SK-N-SH (cell line): Measurements from ENCODE around the gene MAP3K6. TPM values are rescaled to one million over a fixed set of nuclear protein-coding genes. Genes with fewer than 3 reads are reported as not detected.

Source experiments
- CTCF ChIA-PET: fragments of 300-600, 350-600 bp; formaldehyde crosslinking; extraction: SDS; loops from one replicate; lab custom pipeline; 2021; lab: Yijun Ruan, JAX
- POLR2A ChIA-PET: fragments of 350-600 bp; sonication (Branson Sonifier 250); formaldehyde crosslinking; extraction: SDS; loops from one replicate; lab custom pipeline; 2020; ENCODE audit warnings: antibody characterized with exemption, inconsistent platforms; lab: Yijun Ruan, JAX
- DNase-seq: peaks from one replicate; pipeline ENCODE4 v3.0.0; 2012
- H2AFZ ChIP-seq: fragments of 200-600 bp; sonication (generic); 2 replicates; pipeline ENCODE4 v1.8.1; 2016; ENCODE audit warnings: antibody characterized with exemption, mild to moderate bottlenecking, low read depth
- H3F3A ChIP-seq: fragments of 200-600 bp; sonication (generic); replicated peaks from 2 replicates; pipeline ENCODE3; 2016; ENCODE audit warnings: antibody characterized with exemption, mild to moderate bottlenecking; ENCODE audit not compliant: insufficient read depth
- H3K27ac ChIP-seq, 2 experiments: fragments of 200-500 bp in 1 of 2; fragments of 200-600 bp in 1 of 2; sonication (Bioruptor generic) in 1 of 2; sonication (generic), shearing (Covaris generic) in 1 of 2; 2 replicates each; pipeline versions ENCODE4 v1.5.1 to v1.6.1; 2014 to 2016; ENCODE audit warnings: low read depth in 2 of 2, inconsistent platforms in 1 of 2, low read length in 1 of 2, mild to moderate bottlenecking in 1 of 2, mixed read lengths in 1 of 2
- H3K27me3 ChIP-seq: fragments of 200-600 bp; sonication (generic), shearing (Covaris generic); 2 replicates; pipeline ENCODE4 v1.6.1; 2016; ENCODE audit warnings: mixed run types; ENCODE audit not compliant: insufficient read depth
- H3K36me3 ChIP-seq, 2 experiments: fragments of 200-500 bp in 1 of 2; fragments of 200-600 bp in 1 of 2; sonication (Bioruptor generic) in 1 of 2; sonication (generic) in 1 of 2; replicated peaks in 1 of 2; 2 replicates each; pipeline versions ENCODE3 to v1.5.1; 2014 to 2016; ENCODE audit warnings: low read length in 1 of 2, mild to moderate bottlenecking in 1 of 2; ENCODE audit not compliant: insufficient read depth in 2 of 2, control insufficient read depth in 1 of 2
- H3K4me1 ChIP-seq, 2 experiments: fragments of 200-500 bp in 1 of 2; fragments of 200-600 bp in 1 of 2; sonication (Bioruptor generic) in 1 of 2; sonication (generic), shearing (Covaris generic) in 1 of 2; 2 replicates each; pipeline versions ENCODE4 v1.5.1 to v1.6.1; 2014 to 2016; ENCODE audit warnings: low read depth in 1 of 2, low read length in 1 of 2, mixed run types in 1 of 2; ENCODE audit not compliant: insufficient read depth in 2 of 2, control insufficient read depth in 1 of 2
- H3K4me2 ChIP-seq: fragments of 200-600 bp; sonication (generic), shearing (Covaris generic); 2 replicates; pipeline ENCODE4 v1.6.1; 2017; ENCODE audit warnings: mixed run types
- H3K4me3 ChIP-seq, 2 experiments: fragments of 200-500 bp in 1 of 2; fragments of 200-600 bp in 1 of 2; sonication (Bioruptor generic) in 1 of 2; sonication (generic), shearing (Covaris generic) in 1 of 2; 2 replicates each; pipeline versions ENCODE4 v1.5.1 to v1.8.1; 2014 to 2016; ENCODE audit warnings: low read depth in 2 of 2, inconsistent platforms in 1 of 2, low read length in 1 of 2, mild to moderate bottlenecking in 1 of 2, mixed read lengths in 1 of 2, moderate library complexity in 1 of 2
- H3K79me2 ChIP-seq: fragments of 200-600 bp; sonication (generic); 2 replicates; pipeline ENCODE4 v1.8.1; 2017; ENCODE audit warnings: mild to moderate bottlenecking; ENCODE audit not compliant: insufficient read depth
- H3K9ac ChIP-seq: fragments of 200-600 bp; sonication (generic); 2 replicates; pipeline ENCODE4 v1.6.1; 2017; ENCODE audit warnings: mixed run types
- H3K9me2 ChIP-seq: fragments of 200-600 bp; sonication (generic); 2 replicates; pipeline ENCODE4 v1.6.1; 2017; ENCODE audit warnings: mixed run types
- H3K9me3 ChIP-seq: fragments of 200-600 bp; sonication (generic); 2 replicates; pipeline ENCODE4 v1.6.1; 2017; ENCODE audit warnings: mixed run types, mild to moderate bottlenecking, moderate library complexity
- H4K20me1 ChIP-seq: fragments of 200-600 bp; sonication (generic); 2 replicates; pipeline ENCODE4 v1.6.1; 2017; ENCODE audit warnings: mild to moderate bottlenecking, mixed run types; ENCODE audit not compliant: insufficient read depth
- CTCF ChIP-seq: fragments of 200-600 bp; sonication (generic); IDR thresholded peaks from 2 replicates; pipeline ENCODE4 v1.6.1; 2017; ENCODE audit warnings: antibody characterized with exemption, mild to moderate bottlenecking, moderate library complexity
- ELF1 ChIP-seq: IDR thresholded peaks from 2 replicates; pipeline ENCODE4 v1.4.0; 2012
- EP300 ChIP-seq, 2 experiments: IDR thresholded peaks; 2 replicates each; pipeline versions ENCODE4 v1.4.0 to v1.6.1; 2012; ENCODE audit warnings: borderline replicate concordance in 1 of 2, low read depth in 1 of 2, low read length in 1 of 2
- FOXM1 ChIP-seq: IDR thresholded peaks from 2 replicates; pipeline ENCODE4 v1.4.0; 2012; ENCODE audit warnings: low read depth, mild to moderate bottlenecking
- GATA2 ChIP-seq: sonication (generic); formaldehyde crosslinking; IDR thresholded peaks from 2 replicates; pipeline ENCODE4 v1.5.0; 2020; ENCODE audit warnings: mild to moderate bottlenecking, missing genetic modification reagents
- JUND ChIP-seq: IDR thresholded peaks from 2 replicates; pipeline ENCODE4 v1.4.0; 2012
- MEF2A ChIP-seq: IDR thresholded peaks from 2 replicates; pipeline ENCODE4 v1.4.0; 2012; ENCODE audit warnings: low read depth, borderline replicate concordance
- MXI1 ChIP-seq: IDR thresholded peaks from 2 replicates; pipeline ENCODE4 v1.6.1; 2012; ENCODE audit warnings: mild to moderate bottlenecking, low read depth, low read length, improper control_type of control experiment
- NFIC ChIP-seq: IDR thresholded peaks from 2 replicates; pipeline ENCODE4 v1.4.0; 2012; ENCODE audit warnings: borderline replicate concordance
- RAD21 ChIP-seq: IDR thresholded peaks from 2 replicates; pipeline ENCODE4 v1.6.1; 2012; ENCODE audit warnings: mild to moderate bottlenecking, low read length
- RFX5 ChIP-seq: IDR thresholded peaks from 2 replicates; pipeline ENCODE4 v1.6.1; 2012; ENCODE audit warnings: mild to moderate bottlenecking, improper control_type of control experiment, low read length
- SIN3A ChIP-seq: IDR thresholded peaks from 2 replicates; pipeline ENCODE4 v1.6.1; 2012; ENCODE audit warnings: low read depth, mild to moderate bottlenecking, low read length, moderate library complexity, borderline replicate concordance
- SMC3 ChIP-seq: IDR thresholded peaks from 2 replicates; pipeline ENCODE4 v1.6.1; 2012; ENCODE audit warnings: low read depth, low read length, improper control_type of control experiment
- WGBS: methylation state at CpG from one replicate; pipeline ENCODE4 v1.1.6; 2017; ENCODE audit warnings: low lambda C conversion rate; 5-methylcytosine and 5-hydroxymethylcytosine counted together
- polyA plus RNA-seq, 3 experiments: library from polyadenylated mRNA; depleted of rRNA; stranded (reverse); fragments of >200 nt; gene quantifications; 2 replicates each; pipeline ENCODE4 v1.2.3, GENCODE V29; 2012
- TF ChIP-seq, protein P1 (sequence below): fragments of 150-350 bp; IDR thresholded peaks from 2 replicates; pipeline ENCODE4 v1.6.1; 2016; ENCODE audit warnings: mild to moderate bottlenecking, low read depth, low read length

MAP3K6 gene
- polyA plus RNA-seq, 1 of the 3 experiments (the other 2 are of a cell fraction): 17.3 TPM

- Histone ChIP-seq H3K27me3 (no peaks in the 10 kb centered on the region), H3K27ac (no peak overlapping the region), H3K79me2 (no peaks in the 10 kb centered on the region), H3K4me2 (no peak overlapping the region), H3K9ac (no peak overlapping the region), H2AFZ (no peak overlapping the region), H4K20me1 (no peaks in the 10 kb centered on the region), H3K4me1 (peaks cover 0 to 10% of the 10 kb centered on the region in 2 experiments; a peak in 2 of 4 replicates), H3K4me3 (no peak overlapping the region), H3K9me3 (no peaks in the 10 kb centered on the region), H3F3A (no peaks in the 10 kb centered on the region), H3K36me3 (no peaks in the 10 kb centered on the region), H3K9me2 (no peaks in the 10 kb centered on the region)
- TF ChIP-seq ELF1: no peak
- TF ChIP-seq EP300 (IDR thresholded peaks at IDR 0.05; ENCODE audit: borderline replicate concordance in 1 of 2, low read depth in 1 of 2, low read length in 1 of 2): no peak
- no peak for TF ChIP-seq NFIC
- no peak for TF ChIP-seq RAD21
- no peak for TF ChIP-seq MEF2A
- no peak for TF ChIP-seq SIN3A
- TF ChIP-seq SMC3: no peak
- no peak for TF ChIP-seq RFX5
- no peak for TF ChIP-seq FOXM1
- TF ChIP-seq GATA2 (CRISPR knock-in tag): no peak
- WGBS: 83% methylated on average over 13 of the region's 14 CpGs
- ChIA-PET CTCF (interaction anchor here (0.7 to 4.7 kb wide), 5 partner anchors 10 to 260 kb away, joined by 3 to 40 read pairs (median 6); no protein-coding TSS in a partner anchor), POLR2A (no interaction called here)
- DNase-seq: no peak
Measured at GRCh38 chr1:27346991-27347624, 19.7 kb downstream of the MAP3K6 start.

- Histone ChIP-seq H3K4me1 (peaks cover 4 to 10% of the 10 kb centered on the region in 2 experiments; a peak in 2 of 4 replicates), H3K9ac (no peak overlapping the region), H4K20me1 (no peaks in the 10 kb centered on the region), H3K4me3 (no peak overlapping the region), H3K9me3 (no peaks in the 10 kb centered on the region), H3F3A (no peaks in the 10 kb centered on the region), H3K36me3 (no peaks in the 10 kb centered on the region), H3K27ac (no peak overlapping the region), H3K27me3 (no peaks in the 10 kb centered on the region), H2AFZ (no peak overlapping the region), H3K9me2 (no peaks in the 10 kb centered on the region), H3K4me2 (no peak overlapping the region), H3K79me2 (no peaks in the 10 kb centered on the region)
- ChIA-PET CTCF (interaction anchor here (0.7 to 4.7 kb wide), 6 partner anchors 11 to 261 kb away, joined by 3 to 40 read pairs (median 6); partner anchors contain the start of gene AHDC1), POLR2A (no interaction called here)
- no peak for DNase-seq
- TF ChIP-seq NFIC: no peak
- TF ChIP-seq CTCF: no peak
- TF ChIP-seq MXI1: no peak
- TF ChIP-seq, protein P1, sequence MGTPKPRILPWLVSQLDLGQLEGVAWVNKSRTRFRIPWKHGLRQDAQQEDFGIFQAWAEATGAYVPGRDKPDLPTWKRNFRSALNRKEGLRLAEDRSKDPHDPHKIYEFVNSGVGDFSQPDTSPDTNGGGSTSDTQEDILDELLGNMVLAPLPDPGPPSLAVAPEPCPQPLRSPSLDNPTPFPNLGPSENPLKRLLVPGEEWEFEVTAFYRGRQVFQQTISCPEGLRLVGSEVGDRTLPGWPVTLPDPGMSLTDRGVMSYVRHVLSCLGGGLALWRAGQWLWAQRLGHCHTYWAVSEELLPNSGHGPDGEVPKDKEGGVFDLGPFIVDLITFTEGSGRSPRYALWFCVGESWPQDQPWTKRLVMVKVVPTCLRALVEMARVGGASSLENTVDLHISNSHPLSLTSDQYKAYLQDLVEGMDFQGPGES: no peak
- TF ChIP-seq JUND: no peak
- 96% methylated on average over 8 of the region's 8 CpGs for WGBS
Measured at GRCh38 chr1:27346357-27346756, 20.4 kb downstream of the MAP3K6 start.
